MM.1S (cell line): ENCODE results near the gene GPRIN2.
"Not testable (repeated sequence)": the region's sequence is repeated elsewhere in the genome, so short reads cannot be mapped to it uniquely, and the experiment has no call there.

Experiments used
- DNase-seq: peaks from one replicate; pipeline ENCODE4 v3.0.0-alpha.2; 2015
- H2AFZ ChIP-seq: fragments of 300-600 bp; sonication (generic); 2 replicates; pipeline ENCODE4 v1.6.0; 2016; ENCODE audit warnings: antibody characterized with exemption, low read length
- H3F3A ChIP-seq: fragments of 300-600 bp; sonication (generic); 2 replicates; pipeline ENCODE4 v1.6.1; 2016; ENCODE audit warnings: mild to moderate bottlenecking, antibody characterized with exemption, low read length, moderate library complexity, mixed read lengths; ENCODE audit not compliant: insufficient read depth
- H3K27ac ChIP-seq: fragments of 300-600 bp; sonication (generic); 2 replicates; pipeline ENCODE4 v1.5.1; 2016; ENCODE audit warnings: mild to moderate bottlenecking, low read length
- H3K27me3 ChIP-seq: fragments of 300-600 bp; sonication (generic); replicated peaks from 2 replicates; pipeline ENCODE4 v1.6.0; 2016; ENCODE audit warnings: low read length; ENCODE audit not compliant: insufficient read depth
- H3K36me3 ChIP-seq: fragments of 300-600 bp; sonication (generic); replicated peaks from 2 replicates; pipeline ENCODE4 v1.6.1; 2016; ENCODE audit warnings: mild to moderate bottlenecking, low read length, mixed read lengths; ENCODE audit not compliant: insufficient read depth
- H3K4me1 ChIP-seq: fragments of 300-600 bp; sonication (generic); 2 replicates; pipeline ENCODE4 v1.6.1; 2016; ENCODE audit warnings: low read length, mixed read lengths
- H3K4me2 ChIP-seq: fragments of 300-600 bp; sonication (generic); 2 replicates; pipeline ENCODE4 v1.6.0; 2016; ENCODE audit warnings: low read depth, low read length
- H3K4me3 ChIP-seq: fragments of 300-600 bp; sonication (generic); 2 replicates; pipeline ENCODE4 v1.5.1; 2016; ENCODE audit warnings: low read length, mixed read lengths
- H3K79me2 ChIP-seq: fragments of 300-600 bp; sonication (generic); 2 replicates; pipeline ENCODE4 v1.6.1; 2016; ENCODE audit warnings: mixed run types, low read length, mixed read lengths
- H3K9ac ChIP-seq: fragments of 300-600 bp; sonication (generic); 2 replicates; pipeline ENCODE4 v1.6.1; 2016; ENCODE audit warnings: low read length, mixed read lengths
- H3K9me2 ChIP-seq: fragments of 300-600 bp; sonication (generic); replicated peaks from 2 replicates; pipeline ENCODE4 v1.6.1; 2016; ENCODE audit warnings: mild to moderate bottlenecking, low read length, mixed read lengths; ENCODE audit not compliant: insufficient read depth
- H3K9me3 ChIP-seq: fragments of 300-600 bp; sonication (generic); replicated peaks from 2 replicates; pipeline ENCODE4 v1.6.1; 2016; ENCODE audit warnings: mild to moderate bottlenecking, low read length, mixed read lengths; ENCODE audit not compliant: insufficient read depth
- H4K20me1 ChIP-seq: fragments of 300-600 bp; sonication (generic); 2 replicates; pipeline ENCODE4 v1.6.1; 2016; ENCODE audit warnings: mild to moderate bottlenecking, low read length, moderate library complexity, mixed read lengths; ENCODE audit not compliant: insufficient read depth

The GPRIN2 gene

GRCh38 chr10:46578474-46579178 lies 22.2 kb upstream of the GPRIN2 start, which contains the start of gene SYT15:
Gene SYT15, plus strand, starts transcription at chr10:46579128. Its CDS starts 41 bp downstream, at chr10:46579169.
- H3K36me3 ChIP-seq, DNase-seq, H3K27me3 ChIP-seq, H3K9ac ChIP-seq, H4K20me1 ChIP-seq, H3K79me2 ChIP-seq, H3K4me1 ChIP-seq, H3K4me2 ChIP-seq, H3F3A ChIP-seq, H3K4me3 ChIP-seq, H2AFZ ChIP-seq, H3K9me2 ChIP-seq, H3K9me3 ChIP-seq, H3K27ac ChIP-seq: not testable (repeated sequence)

GRCh38 chr10:46577624-46578473 lies 21.4 kb upstream of the GPRIN2 start:
- H3K36me3 ChIP-seq, H3K79me2 ChIP-seq, H3K27me3 ChIP-seq, H3K4me1 ChIP-seq, H3F3A ChIP-seq, H3K9me3 ChIP-seq, DNase-seq, H3K4me3 ChIP-seq, H3K4me2 ChIP-seq, H3K9me2 ChIP-seq, H3K9ac ChIP-seq, H2AFZ ChIP-seq, H4K20me1 ChIP-seq, H3K27ac ChIP-seq: not testable (repeated sequence)

- not testable (repeated sequence) for H4K20me1 ChIP-seq, H3K79me2 ChIP-seq, H3K9ac ChIP-seq, H3K4me1 ChIP-seq, H3K9me3 ChIP-seq, H3K27me3 ChIP-seq, H2AFZ ChIP-seq, DNase-seq, H3K4me3 ChIP-seq, H3K9me2 ChIP-seq, H3K27ac ChIP-seq, H3K36me3 ChIP-seq, H3F3A ChIP-seq, H3K4me2 ChIP-seq
Observed at GRCh38 chr10:46573884-46574283, 17.4 kb upstream of the GPRIN2 start.

- H3K9me3 ChIP-seq, H3K27me3 ChIP-seq, H3K79me2 ChIP-seq, H3K4me3 ChIP-seq, H3K4me1 ChIP-seq, H3K9ac ChIP-seq, H3F3A ChIP-seq, H3K4me2 ChIP-seq, H3K27ac ChIP-seq, H3K36me3 ChIP-seq, H4K20me1 ChIP-seq, DNase-seq, H2AFZ ChIP-seq, H3K9me2 ChIP-seq: not testable (repeated sequence)
Observed at GRCh38 chr10:46573314-46573713, 16.9 kb upstream of the GPRIN2 start.

GRCh38 chr10:46572765-46573164 lies 16.3 kb upstream of the GPRIN2 start:
- H3F3A ChIP-seq, H3K4me3 ChIP-seq, H3K79me2 ChIP-seq, H3K9me2 ChIP-seq, H3K9ac ChIP-seq, H3K4me1 ChIP-seq, H2AFZ ChIP-seq, H3K27me3 ChIP-seq, H3K36me3 ChIP-seq, DNase-seq, H4K20me1 ChIP-seq, H3K27ac ChIP-seq, H3K4me2 ChIP-seq, H3K9me3 ChIP-seq: not testable (repeated sequence)

- not testable (repeated sequence) for H3F3A ChIP-seq, H3K79me2 ChIP-seq, H3K9me3 ChIP-seq, H3K27ac ChIP-seq, H3K27me3 ChIP-seq, H3K4me3 ChIP-seq, H3K36me3 ChIP-seq, H4K20me1 ChIP-seq, H3K4me1 ChIP-seq, H3K9me2 ChIP-seq, H3K9ac ChIP-seq, H2AFZ ChIP-seq, H3K4me2 ChIP-seq, DNase-seq
Observed at GRCh38 chr10:46570655-46571054, 14.2 kb upstream of the GPRIN2 start.

GRCh38 chr10:46567151-46567550 lies 10.7 kb upstream of the GPRIN2 start:
- H3K27ac ChIP-seq, H3K9me2 ChIP-seq, H3F3A ChIP-seq, H3K4me1 ChIP-seq, H4K20me1 ChIP-seq, H3K9ac ChIP-seq, H2AFZ ChIP-seq, H3K36me3 ChIP-seq, H3K79me2 ChIP-seq, H3K4me3 ChIP-seq, DNase-seq, H3K4me2 ChIP-seq, H3K27me3 ChIP-seq, H3K9me3 ChIP-seq: not testable (repeated sequence)
